Adrenal gland (tissue), 5 donors: ENCODE results near the gene NPAS3.

ENCODE experiments used
- CTCF ChIP-seq, 6 experiments: fragments of 450-650 bp in 4 of 6; fragments of 200-600 bp in 2 of 6; sonication (generic) in 1 of 6; IDR thresholded peaks; 1 replicate in 5 of 6; 2 replicates in 1 of 6; pipeline versions ENCODE4 v1.5.1 to v1.8.0; 2016 to 2021; ENCODE audit warnings: antibody characterized with exemption in 6 of 6, mild to moderate bottlenecking in 2 of 6, moderate library complexity in 1 of 6
- POLR2A ChIP-seq, 2 donors: fragments of 450-650 bp; IDR thresholded peaks; one replicate each; pipeline ENCODE4 v1.6.1; 2017; ENCODE audit warnings: antibody characterized with exemption in 2 of 2, mild to moderate bottlenecking in 2 of 2, moderate library complexity in 1 of 2
- donor health status: DM: no; HTN: no; CAD: no.

- no peak for TF ChIP-seq CTCF (IDR thresholded peaks at IDR 0.05)
- TF ChIP-seq POLR2A (IDR thresholded peaks at IDR 0.05): no peak
Observed at GRCh38 chr14:33709711-33710110, 771.0 kb downstream of the NPAS3 start.
